ENCODE results near the gene TRIM6. TPM values are rescaled to one million over a fixed set of nuclear protein-coding genes. Genes with fewer than 3 reads are reported as not detected.

TRIM6 gene
- polyA plus RNA-seq, 10 donors = 1.0 to 2.3 (median 1.6) TPM

Other genes with a start within 250 kb of the TRIM6 start
- not detected for gene OR51B6, start 245.1 kb upstream of the TRIM6 start, polyA plus RNA-seq (ENCODE audit: insufficient read length in 10 of 10)
- gene OR51M1, start 212.8 kb upstream of the TRIM6 start, polyA plus RNA-seq (ENCODE audit: insufficient read length in 10 of 10) = not detected
- gene OR51Q1, start 174.5 kb upstream of the TRIM6 start, polyA plus RNA-seq (ENCODE audit: insufficient read length in 10 of 10) = not detected
- gene OR51I1, start 155.1 kb upstream of the TRIM6 start, polyA plus RNA-seq (ENCODE audit: insufficient read length in 10 of 10) = not detected
- not detected for gene OR51I2, start 147.3 kb upstream of the TRIM6 start, polyA plus RNA-seq (ENCODE audit: insufficient read length in 10 of 10)
- not detected for gene OR52D1, start 108.0 kb upstream of the TRIM6 start, polyA plus RNA-seq (ENCODE audit: insufficient read length in 10 of 10)
- gene UBQLN3, start 86.7 kb upstream of the TRIM6 start, polyA plus RNA-seq (ENCODE audit: insufficient read length in 10 of 10) = not detected
- gene UBQLNL, start 79.9 kb upstream of the TRIM6 start, polyA plus RNA-seq (ENCODE audit: insufficient read length in 10 of 10) = under 1 TPM; 0.05 to 0.53 (median 0.19) TPM
- not detected for gene OR52H1, start 48.1 kb upstream of the TRIM6 start, polyA plus RNA-seq (ENCODE audit: insufficient read length in 10 of 10)
- gene OR52B6, start 15.8 kb upstream of the TRIM6 start, polyA plus RNA-seq (ENCODE audit: insufficient read length in 10 of 10) = not detected
- gene TRIM34, start 28.4 kb downstream of the TRIM6 start, polyA plus RNA-seq (ENCODE audit: insufficient read length in 10 of 10) = 1 to 10 TPM; 3.9 to 6.8 (median 4.7) TPM
- gene TRIM5, start 88.4 kb downstream of the TRIM6 start, polyA plus RNA-seq (ENCODE audit: insufficient read length in 10 of 10) = 10 to 100 TPM in 9 of 10 donors, 1 to 10 TPM in 1; 9.9 to 17.8 (median 13.6) TPM
- gene TRIM22, start 93.2 kb downstream of the TRIM6 start, polyA plus RNA-seq (ENCODE audit: insufficient read length in 10 of 10) = 10 to 100 TPM in 6 of 10 donors, 1 to 10 TPM in 4; 4.5 to 16.0 (median 10.6) TPM
- not detected for gene OR56B1, start 139.8 kb downstream of the TRIM6 start, polyA plus RNA-seq (ENCODE audit: insufficient read length in 10 of 10)
- under 1 TPM in 1 of 10 donors, not detected in 9; 0.18 TPM for gene OR52N4, start 157.6 kb downstream of the TRIM6 start, polyA plus RNA-seq (ENCODE audit: insufficient read length in 10 of 10)
- gene OR52N5, start 186.7 kb downstream of the TRIM6 start, polyA plus RNA-seq (ENCODE audit: insufficient read length in 10 of 10) = not detected
- gene OR52N1, start 194.6 kb downstream of the TRIM6 start, polyA plus RNA-seq (ENCODE audit: insufficient read length in 10 of 10) = not detected
- gene OR52N2, start 212.3 kb downstream of the TRIM6 start, polyA plus RNA-seq (ENCODE audit: insufficient read length in 10 of 10) = not detected
- gene OR52E6, start 245.3 kb downstream of the TRIM6 start, polyA plus RNA-seq (ENCODE audit: insufficient read length in 10 of 10) = not detected